Neural cell (in vitro differentiated cells): ENCODE results near the gene SLC44A1. TPM values are rescaled to one million over a fixed set of nuclear protein-coding genes. Genes with fewer than 3 reads are reported as not detected.

Experiments
- H2AFZ ChIP-seq: fragments of 200-600, 300-800 bp; sonication (generic), shearing (Covaris generic); 2 replicates; pipeline ENCODE4 v1.6.0; 2014; ENCODE audit warnings: low read depth, mild to moderate bottlenecking, antibody characterized with exemption, low read length, moderate library complexity
- H3F3A ChIP-seq: fragments of 200-600 bp; shearing (Covaris generic); 2 replicates; pipeline ENCODE4 v1.6.1; 2016; ENCODE audit warnings: mild to moderate bottlenecking, moderate library complexity, mixed read lengths, antibody characterized with exemption, low read length; ENCODE audit not compliant: insufficient read depth, poor library complexity, severe bottlenecking
- H3K27ac ChIP-seq: fragments of 200-600, 300-800 bp; sonication (generic), shearing (Covaris generic); 2 replicates; pipeline ENCODE4 v1.5.1; 2014; ENCODE audit warnings: mild to moderate bottlenecking, low read length, moderate library complexity
- H3K27me3 ChIP-seq: fragments of 300-800, 200-600 bp; sonication (generic), shearing (Covaris generic); 2 replicates; pipeline ENCODE4 v1.6.0; 2014; ENCODE audit warnings: mild to moderate bottlenecking, low read depth, low read length, moderate library complexity; ENCODE audit not compliant: insufficient read depth
- H3K36me3 ChIP-seq: fragments of 300-800, 200-600 bp; sonication (generic), shearing (Covaris generic); 2 replicates; pipeline ENCODE4 v1.5.1; 2014; ENCODE audit warnings: mild to moderate bottlenecking, antibody characterized with exemption, low read length, moderate library complexity; ENCODE audit not compliant: insufficient read depth
- H3K4me2 ChIP-seq: fragments of 300-800, 200-600 bp; sonication (generic), shearing (Covaris generic); 2 replicates; pipeline ENCODE4 v1.6.0; 2014; ENCODE audit warnings: mild to moderate bottlenecking, low read length
- H3K4me3 ChIP-seq: fragments of 300-800, 200-600 bp; sonication (generic), shearing (Covaris generic); 2 replicates; pipeline ENCODE4 v1.5.1; 2014; ENCODE audit warnings: mild to moderate bottlenecking, low read length, moderate library complexity
- H3K79me2 ChIP-seq: fragments of 200-600 bp; shearing (Covaris generic); replicated peaks from 2 replicates; pipeline ENCODE4 v1.6.0; 2014; ENCODE audit warnings: mild to moderate bottlenecking, low read length, moderate library complexity; ENCODE audit not compliant: insufficient read depth
- H3K9ac ChIP-seq: fragments of 300-800, 200-600 bp; sonication (generic), shearing (Covaris generic); 2 replicates; pipeline ENCODE4 v1.6.1; 2016; ENCODE audit warnings: mild to moderate bottlenecking, low read length, mixed read lengths
- H3K9me2 ChIP-seq: fragments of 200-600 bp; shearing (Covaris generic); 2 replicates; pipeline ENCODE4 v1.6.1; 2016; ENCODE audit warnings: mild to moderate bottlenecking, low read length, mixed read lengths; ENCODE audit not compliant: insufficient read depth
- H3K9me3 ChIP-seq: fragments of 200-600, 300-800 bp; sonication (generic), shearing (Covaris generic); 2 replicates; pipeline ENCODE4 v1.6.1; 2016; ENCODE audit warnings: mild to moderate bottlenecking, mixed run types, low read length, moderate library complexity, mixed read lengths
- H4K20me1 ChIP-seq: fragments of 200-600 bp; shearing (Covaris generic); 2 replicates; pipeline ENCODE4 v1.6.1; 2016; ENCODE audit warnings: mild to moderate bottlenecking, mixed run types; ENCODE audit not compliant: insufficient read depth
- EP300 ChIP-seq: fragments of 450-650 bp; conservative IDR thresholded peaks from 2 replicates; pipeline ENCODE4 v1.6.1; 2014; ENCODE audit warnings: antibody characterized with exemption, mild to moderate bottlenecking, moderate library complexity; ENCODE audit not compliant: poor library complexity, severe bottlenecking
- EZH2 ChIP-seq: fragments of 200-600, 300-800 bp; shearing (Covaris generic), sonication (generic); IDR thresholded peaks from 2 replicates; pipeline ENCODE4 v1.6.1; 2014; ENCODE audit warnings: antibody characterized with exemption, low read length, borderline replicate concordance, mild to moderate bottlenecking; ENCODE audit not compliant: insufficient read depth, poor library complexity, severe bottlenecking
- MXI1 ChIP-seq: fragments of 450-650 bp; conservative IDR thresholded peaks from 2 replicates; pipeline ENCODE4 v1.6.1; 2014; ENCODE audit warnings: antibody characterized with exemption, mild to moderate bottlenecking; ENCODE audit not compliant: poor library complexity, severe bottlenecking
- POLR2AphosphoS5 ChIP-seq: IDR thresholded peaks from 2 replicates; pipeline ENCODE4 v1.6.1; 2012
- RAD21 ChIP-seq: fragments of 450-650 bp; conservative IDR thresholded peaks from 2 replicates; pipeline ENCODE4 v1.6.1; 2014; ENCODE audit warnings: antibody characterized with exemption, mild to moderate bottlenecking, moderate library complexity
- REST ChIP-seq: IDR thresholded peaks from 2 replicates; pipeline ENCODE4 v1.6.1; 2012; ENCODE audit warnings: borderline replicate concordance
- SMC3 ChIP-seq: fragments of 450-650 bp; conservative IDR thresholded peaks from 2 replicates; pipeline ENCODE4 v1.6.1; 2014; ENCODE audit warnings: antibody characterized with exemption, mild to moderate bottlenecking, moderate library complexity; ENCODE audit not compliant: poor library complexity
- TAF1 ChIP-seq: IDR thresholded peaks from 2 replicates; pipeline ENCODE4 v1.6.1; 2012; ENCODE audit warnings: low read depth
- polyA plus RNA-seq: library from polyadenylated mRNA; depleted of rRNA; stranded (reverse); fragments of >200 nt; gene quantifications from 2 replicates; pipeline ENCODE4 v1.2.3, GENCODE V29; 2014
- TF ChIP-seq, protein P1 (sequence below): fragments of 450-650 bp; IDR thresholded peaks from 2 replicates; pipeline ENCODE4 v1.5.1; 2014; ENCODE audit warnings: antibody characterized with exemption, mild to moderate bottlenecking, moderate library complexity; ENCODE audit not compliant: poor library complexity, severe bottlenecking

The SLC44A1 gene
- polyA plus RNA-seq, 1 donor from 2014 or later: 3.9 TPM

- H4K20me1 ChIP-seq: no peaks in the 10 kb centered on the region
- H3K36me3 ChIP-seq: no peaks in the 10 kb centered on the region
- TF ChIP-seq MXI1 (no peak), TAF1 (no peak), RAD21 (no peak), EP300 (no peak), POLR2AphosphoS5 (no peak)
- TF ChIP-seq, protein P1, sequence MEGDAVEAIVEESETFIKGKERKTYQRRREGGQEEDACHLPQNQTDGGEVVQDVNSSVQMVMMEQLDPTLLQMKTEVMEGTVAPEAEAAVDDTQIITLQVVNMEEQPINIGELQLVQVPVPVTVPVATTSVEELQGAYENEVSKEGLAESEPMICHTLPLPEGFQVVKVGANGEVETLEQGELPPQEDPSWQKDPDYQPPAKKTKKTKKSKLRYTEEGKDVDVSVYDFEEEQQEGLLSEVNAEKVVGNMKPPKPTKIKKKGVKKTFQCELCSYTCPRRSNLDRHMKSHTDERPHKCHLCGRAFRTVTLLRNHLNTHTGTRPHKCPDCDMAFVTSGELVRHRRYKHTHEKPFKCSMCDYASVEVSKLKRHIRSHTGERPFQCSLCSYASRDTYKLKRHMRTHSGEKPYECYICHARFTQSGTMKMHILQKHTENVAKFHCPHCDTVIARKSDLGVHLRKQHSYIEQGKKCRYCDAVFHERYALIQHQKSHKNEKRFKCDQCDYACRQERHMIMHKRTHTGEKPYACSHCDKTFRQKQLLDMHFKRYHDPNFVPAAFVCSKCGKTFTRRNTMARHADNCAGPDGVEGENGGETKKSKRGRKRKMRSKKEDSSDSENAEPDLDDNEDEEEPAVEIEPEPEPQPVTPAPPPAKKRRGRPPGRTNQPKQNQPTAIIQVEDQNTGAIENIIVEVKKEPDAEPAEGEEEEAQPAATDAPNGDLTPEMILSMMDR: no peak
- H3K9ac ChIP-seq: peak overlapping the region; percentile 74
- no peaks in the 10 kb centered on the region for H3F3A ChIP-seq
- H3K9me2 ChIP-seq: no peaks in the 10 kb centered on the region
- peak overlapping the region; percentile 76 for H3K4me2 ChIP-seq
- H3K9me3 ChIP-seq: no peaks in the 10 kb centered on the region
- H3K27me3 ChIP-seq: peaks cover 10% of the 10 kb centered on the region
- H3K4me3 ChIP-seq: peak overlapping the region; percentile 92
- H2AFZ ChIP-seq: peak overlapping the region; percentile 1
- peaks cover 3% of the 10 kb centered on the region for H3K79me2 ChIP-seq
- H3K27ac ChIP-seq: no peak overlapping the region
Measured at GRCh38 chr9:105245891-105246161, 1.4 kb downstream of the SLC44A1 start.

DNA sequence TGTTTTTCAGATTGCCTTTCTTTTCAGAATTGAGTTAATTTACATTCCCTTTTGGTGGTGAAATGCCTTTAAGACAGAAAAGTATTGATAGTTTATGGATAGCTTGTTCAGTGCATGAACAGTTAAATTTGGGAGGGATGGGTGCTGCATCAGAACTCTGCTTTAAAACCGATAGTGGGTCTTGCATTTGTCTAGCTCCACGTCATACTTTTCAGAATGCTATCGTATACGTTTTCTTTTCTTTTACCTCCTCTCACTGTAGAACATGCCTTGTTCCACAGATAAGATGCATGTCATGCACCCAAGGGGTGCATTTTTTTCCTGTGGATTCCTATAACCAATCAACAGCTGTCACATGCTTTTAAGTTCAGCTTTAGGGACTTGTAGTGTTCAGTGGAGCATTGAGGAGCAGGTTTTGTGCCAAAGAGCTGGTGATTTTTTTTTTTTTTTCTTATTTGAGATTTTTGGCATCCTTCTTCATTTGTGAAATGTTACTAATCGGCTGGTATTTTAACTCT lies 2.3 kb downstream of the SLC44A1 start:
- H3F3A ChIP-seq: no peaks in the 10 kb centered on the region
- no peak overlapping the region for H3K9ac ChIP-seq
- no peaks in the 10 kb centered on the region for H3K36me3 ChIP-seq
- H3K9me3 ChIP-seq: no peaks in the 10 kb centered on the region
- H3K27ac ChIP-seq: no peak overlapping the region
- no peak overlapping the region for H2AFZ ChIP-seq
- peaks cover 3% of the 10 kb centered on the region for H3K79me2 ChIP-seq
- no peak for TF ChIP-seq POLR2AphosphoS5
- TF ChIP-seq MXI1: no peak
- TF ChIP-seq REST: no peak
- TF ChIP-seq RAD21: no peak
- TF ChIP-seq EZH2: no peak
- no peak for TF ChIP-seq EP300
- TF ChIP-seq, protein P1: no peak
- TF ChIP-seq TAF1: no peak
- TF ChIP-seq SMC3: no peak
- peak overlapping the region; percentile 21 for H3K4me2 ChIP-seq
- H4K20me1 ChIP-seq: no peaks in the 10 kb centered on the region
- no peak overlapping the region for H3K4me3 ChIP-seq
- peaks cover 10% of the 10 kb centered on the region for H3K27me3 ChIP-seq
- H3K9me2 ChIP-seq: no peaks in the 10 kb centered on the region
